Bronchial epithelial cell (primary cell): Measurements from ENCODE around the gene SLC12A7. TPM values are rescaled to one million over a fixed set of nuclear protein-coding genes. Genes with fewer than 3 reads are reported as not detected.
A peak's percentile ranks its signal among the peaks of the same experiment; 100 is the strongest.

Source experiments
- DNase-seq: peaks from one replicate; pipeline ENCODE4 v3.0.0-alpha.2; 2010; ENCODE audit warnings: low read depth
- FAIRE-seq: peaks from 2 replicates; lab custom pipeline; 2011; peaks lifted over from hg19 to GRCh38; lab: Jason Lieb, UNC
- H3K27me3 ChIP-seq: 2 replicates; pipeline ENCODE4 v1.5.1; 2011; ENCODE audit warnings: low read length; ENCODE audit not compliant: control insufficient read depth, insufficient read depth
- H3K36me3 ChIP-seq: 2 replicates; pipeline ENCODE4 v1.5.1; 2011; ENCODE audit warnings: low read length; ENCODE audit not compliant: control insufficient read depth, insufficient read depth
- H3K4me3 ChIP-seq: 2 replicates; pipeline ENCODE4 v1.5.1; 2011; ENCODE audit warnings: mild to moderate bottlenecking, low read depth, low read length, control low read depth
- total RNA-seq: library from RNA; depleted of rRNA; stranded (reverse); fragments of >200 nt; gene quantifications from 2 replicates; pipeline ENCODE4 v1.2.1, GENCODE V29; 2014
- TF ChIP-seq, protein P1 (sequence below): IDR thresholded peaks from 2 replicates; pipeline ENCODE4 v1.5.1; 2011; ENCODE audit warnings: mild to moderate bottlenecking, moderate library complexity, low read length, control low read depth, inconsistent platforms; ENCODE audit not compliant: insufficient read depth, severe bottlenecking

The SLC12A7 gene
- total RNA-seq, 1 donor from 2014 or later: 10.3 TPM

DNA sequence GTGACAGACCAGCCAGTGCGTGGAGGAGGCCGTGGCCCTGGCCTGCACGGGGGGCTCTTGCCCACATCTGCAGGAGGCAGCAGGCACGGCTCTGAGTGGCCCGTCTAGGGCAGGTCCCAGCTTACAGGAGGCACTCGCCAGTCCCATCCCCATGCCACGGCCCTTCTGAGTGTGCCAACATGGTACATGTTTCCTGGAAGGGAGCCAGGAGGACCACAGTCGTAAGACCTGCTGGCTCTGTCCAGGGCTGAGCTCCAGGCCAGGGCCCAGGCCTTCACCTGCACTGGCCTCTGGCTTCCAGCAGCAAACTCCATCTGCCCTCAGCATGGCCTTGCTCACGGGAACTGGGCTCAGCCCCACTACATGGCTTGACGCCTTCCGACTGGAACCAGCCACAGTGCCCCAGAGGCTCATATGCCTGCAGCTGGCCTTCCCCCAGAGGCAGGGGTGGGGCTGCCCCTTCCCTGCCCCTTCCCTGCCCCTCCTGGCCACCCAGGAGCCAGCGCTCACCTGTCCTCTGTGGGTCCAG, 99.5 kb downstream of the SLC12A7 start:
- FAIRE-seq: no peak
- no peak overlapping the region for H3K4me3 ChIP-seq
- peaks cover 24% of the 10 kb centered on the region for H3K27me3 ChIP-seq
- no peak for DNase-seq
- H3K36me3 ChIP-seq: no peaks in the 10 kb centered on the region
- TF ChIP-seq, protein P1, sequence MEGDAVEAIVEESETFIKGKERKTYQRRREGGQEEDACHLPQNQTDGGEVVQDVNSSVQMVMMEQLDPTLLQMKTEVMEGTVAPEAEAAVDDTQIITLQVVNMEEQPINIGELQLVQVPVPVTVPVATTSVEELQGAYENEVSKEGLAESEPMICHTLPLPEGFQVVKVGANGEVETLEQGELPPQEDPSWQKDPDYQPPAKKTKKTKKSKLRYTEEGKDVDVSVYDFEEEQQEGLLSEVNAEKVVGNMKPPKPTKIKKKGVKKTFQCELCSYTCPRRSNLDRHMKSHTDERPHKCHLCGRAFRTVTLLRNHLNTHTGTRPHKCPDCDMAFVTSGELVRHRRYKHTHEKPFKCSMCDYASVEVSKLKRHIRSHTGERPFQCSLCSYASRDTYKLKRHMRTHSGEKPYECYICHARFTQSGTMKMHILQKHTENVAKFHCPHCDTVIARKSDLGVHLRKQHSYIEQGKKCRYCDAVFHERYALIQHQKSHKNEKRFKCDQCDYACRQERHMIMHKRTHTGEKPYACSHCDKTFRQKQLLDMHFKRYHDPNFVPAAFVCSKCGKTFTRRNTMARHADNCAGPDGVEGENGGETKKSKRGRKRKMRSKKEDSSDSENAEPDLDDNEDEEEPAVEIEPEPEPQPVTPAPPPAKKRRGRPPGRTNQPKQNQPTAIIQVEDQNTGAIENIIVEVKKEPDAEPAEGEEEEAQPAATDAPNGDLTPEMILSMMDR: no peak

DNA sequence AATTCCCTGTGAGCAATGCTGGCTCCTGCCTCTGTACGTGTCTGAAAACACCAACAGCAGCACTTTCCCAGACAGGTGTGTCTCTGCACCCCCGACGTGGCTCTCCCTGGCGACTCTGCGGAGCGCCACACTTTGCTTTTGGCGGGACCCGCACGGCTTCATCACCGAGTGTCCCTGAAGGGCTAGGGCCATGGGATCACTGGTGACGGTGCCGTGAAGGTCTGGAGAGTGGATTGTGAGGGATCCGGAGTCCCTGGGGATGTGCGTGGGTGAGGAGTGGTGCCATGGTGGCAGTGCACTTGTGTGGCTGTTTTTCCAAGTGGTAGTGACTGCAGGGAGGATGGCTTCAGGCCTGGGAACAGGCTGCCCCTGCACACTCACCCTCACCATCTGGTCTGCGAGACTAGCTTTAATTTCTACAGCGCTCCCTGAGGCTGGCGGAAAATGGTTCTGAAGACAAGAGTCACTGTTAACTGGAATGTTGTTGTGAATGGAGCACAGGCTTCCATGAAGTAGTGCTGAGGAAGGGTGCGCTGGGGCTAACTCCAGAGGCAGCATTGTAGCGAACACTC, 100.0 kb downstream of the SLC12A7 start:
- FAIRE-seq (no peak), DNase-seq (no peak)
- H3K27me3 ChIP-seq: peaks cover 28% of the 10 kb centered on the region
- H3K36me3 ChIP-seq: no peaks in the 10 kb centered on the region
- H3K4me3 ChIP-seq: no peak overlapping the region
- TF ChIP-seq, protein P1: no peak

DNA sequence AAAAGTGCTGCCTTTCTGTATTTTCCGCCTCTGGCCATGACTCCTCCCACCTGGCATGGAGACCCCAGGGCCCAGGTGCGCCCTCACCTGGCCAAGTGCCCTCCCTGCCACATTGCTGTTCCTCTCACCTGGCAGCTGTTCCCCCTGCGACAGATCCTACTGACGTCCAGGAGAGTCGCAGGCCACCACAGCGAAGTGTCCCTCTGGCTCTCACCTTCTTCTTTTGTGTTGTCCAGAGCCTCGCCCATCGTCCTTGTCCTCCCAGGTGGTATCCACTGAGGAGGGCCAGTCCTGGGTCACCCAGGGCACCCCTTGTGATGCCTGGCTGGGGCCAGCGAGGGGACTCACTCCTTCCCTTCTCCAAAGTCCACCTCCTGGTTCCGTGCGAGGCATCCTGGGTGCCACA, 100.6 kb downstream of the SLC12A7 start:
- H3K36me3 ChIP-seq: no peaks in the 10 kb centered on the region
- no peak overlapping the region for H3K4me3 ChIP-seq
- peaks cover 29% of the 10 kb centered on the region for H3K27me3 ChIP-seq
- peak; percentile 22 for DNase-seq
- TF ChIP-seq, protein P1: peak; percentile 69
- FAIRE-seq: no peak

DNA sequence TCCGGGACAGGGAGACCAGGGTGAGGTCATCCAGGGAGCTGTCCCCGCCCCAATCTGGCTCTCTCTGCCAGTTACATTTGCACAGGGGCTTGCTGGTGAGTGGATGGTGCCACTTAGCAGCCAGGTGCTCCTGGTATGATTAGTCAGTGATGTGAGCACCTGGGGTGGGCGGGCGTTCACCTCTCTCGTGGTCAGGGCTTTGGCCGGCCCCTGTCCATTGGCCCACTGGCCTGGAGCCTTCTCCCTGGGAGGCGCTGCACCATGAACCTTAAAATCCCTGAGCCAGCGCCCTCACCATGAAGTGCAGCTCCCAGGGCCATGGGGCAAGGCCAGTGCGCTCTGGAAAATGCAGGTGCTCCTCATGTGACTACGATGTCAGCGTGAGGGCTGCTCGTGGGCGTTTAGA, 101.2 kb downstream of the SLC12A7 start:
- FAIRE-seq: no peak

DNA sequence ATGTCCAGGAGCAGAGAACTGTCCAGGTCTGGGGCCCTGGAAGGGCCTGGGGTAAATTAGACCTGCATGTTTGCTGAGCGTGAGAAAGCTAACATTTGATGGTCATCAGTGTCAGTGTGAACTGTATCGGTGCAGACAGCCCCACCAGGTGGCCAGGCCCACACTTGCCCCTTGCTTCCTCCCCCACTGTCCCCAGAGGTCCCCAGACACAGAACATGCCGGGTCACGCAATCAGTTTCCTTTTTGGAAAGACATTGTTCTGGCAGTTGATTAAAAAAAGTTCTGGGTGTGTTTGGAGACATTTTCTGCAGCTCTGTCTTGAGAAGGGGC, 101.7 kb downstream of the SLC12A7 start:
- Histone ChIP-seq H3K27me3 (peaks cover 37% of the 10 kb centered on the region), H3K36me3 (no peaks in the 10 kb centered on the region), H3K4me3 (no peak overlapping the region)
- no peak for FAIRE-seq
- TF ChIP-seq, protein P1: peak; percentile 14
- DNase-seq: no peak

More for the DNA sequence above, 101.2 kb downstream of the SLC12A7 start:
- H3K36me3 ChIP-seq: no peaks in the 10 kb centered on the region
- TF ChIP-seq, protein P1: no peak
- no peak for DNase-seq
- no peak overlapping the region for H3K4me3 ChIP-seq
- H3K27me3 ChIP-seq: peaks cover 32% of the 10 kb centered on the region
